ENCODE data around the gene SETD6.

DNA sequence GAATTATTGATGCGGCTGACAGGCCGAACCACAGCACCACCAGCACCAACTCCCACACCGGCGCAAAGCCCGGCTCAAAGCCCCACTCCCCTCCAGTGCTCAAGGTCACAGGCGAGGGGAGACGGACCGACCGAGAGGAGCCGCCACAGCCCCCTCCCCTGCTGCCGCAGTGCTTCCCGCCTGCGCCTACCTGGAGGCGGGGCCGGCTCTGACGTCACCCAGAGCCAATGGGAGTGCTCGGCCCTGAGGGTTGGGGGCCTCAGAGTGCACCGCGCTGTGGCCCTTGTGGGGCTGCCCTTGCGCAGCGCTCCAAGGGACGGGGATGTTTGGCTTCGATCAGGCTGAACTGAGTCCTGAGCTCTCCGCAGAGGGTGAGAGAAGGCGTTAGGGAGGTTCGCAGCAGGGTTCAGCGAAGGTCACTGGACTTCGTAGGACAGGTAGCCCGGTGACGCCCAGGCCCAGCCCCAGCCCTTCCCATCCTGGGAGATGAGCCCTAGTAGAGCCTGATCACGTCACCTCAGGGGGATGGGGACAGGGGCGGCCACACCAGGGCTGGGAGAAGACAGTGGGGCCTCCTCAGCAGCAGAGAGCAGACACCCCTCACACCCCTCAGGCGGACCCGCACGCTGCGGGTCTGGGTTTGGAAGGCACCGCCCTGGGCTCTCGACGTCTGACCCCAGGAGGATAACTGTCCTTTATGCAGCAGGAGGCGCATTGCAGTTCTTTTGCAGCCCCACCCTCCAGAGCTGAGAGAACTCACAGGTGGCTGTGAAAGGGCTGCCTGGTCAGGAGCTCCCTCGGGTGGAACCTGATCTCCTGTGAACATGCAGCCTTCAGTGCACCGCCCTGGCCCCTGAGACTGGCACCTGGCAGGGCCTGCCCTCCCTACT lies 13.8 kb upstream of the SETD6 start:
- TF ChIP-seq, protein P1, sequence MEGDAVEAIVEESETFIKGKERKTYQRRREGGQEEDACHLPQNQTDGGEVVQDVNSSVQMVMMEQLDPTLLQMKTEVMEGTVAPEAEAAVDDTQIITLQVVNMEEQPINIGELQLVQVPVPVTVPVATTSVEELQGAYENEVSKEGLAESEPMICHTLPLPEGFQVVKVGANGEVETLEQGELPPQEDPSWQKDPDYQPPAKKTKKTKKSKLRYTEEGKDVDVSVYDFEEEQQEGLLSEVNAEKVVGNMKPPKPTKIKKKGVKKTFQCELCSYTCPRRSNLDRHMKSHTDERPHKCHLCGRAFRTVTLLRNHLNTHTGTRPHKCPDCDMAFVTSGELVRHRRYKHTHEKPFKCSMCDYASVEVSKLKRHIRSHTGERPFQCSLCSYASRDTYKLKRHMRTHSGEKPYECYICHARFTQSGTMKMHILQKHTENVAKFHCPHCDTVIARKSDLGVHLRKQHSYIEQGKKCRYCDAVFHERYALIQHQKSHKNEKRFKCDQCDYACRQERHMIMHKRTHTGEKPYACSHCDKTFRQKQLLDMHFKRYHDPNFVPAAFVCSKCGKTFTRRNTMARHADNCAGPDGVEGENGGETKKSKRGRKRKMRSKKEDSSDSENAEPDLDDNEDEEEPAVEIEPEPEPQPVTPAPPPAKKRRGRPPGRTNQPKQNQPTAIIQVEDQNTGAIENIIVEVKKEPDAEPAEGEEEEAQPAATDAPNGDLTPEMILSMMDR (conservative IDR thresholded peaks at IDR 0.05; ENCODE audit: low read depth, low read length), result no peak
- TF ChIP-seq EZH2 (IDR thresholded peaks at IDR 0.05; ENCODE audit: borderline replicate concordance, low read depth, low read length, poor library complexity, severe bottlenecking), result no peak
